Measurements from ENCODE around the gene HOXA5.

DNA sequence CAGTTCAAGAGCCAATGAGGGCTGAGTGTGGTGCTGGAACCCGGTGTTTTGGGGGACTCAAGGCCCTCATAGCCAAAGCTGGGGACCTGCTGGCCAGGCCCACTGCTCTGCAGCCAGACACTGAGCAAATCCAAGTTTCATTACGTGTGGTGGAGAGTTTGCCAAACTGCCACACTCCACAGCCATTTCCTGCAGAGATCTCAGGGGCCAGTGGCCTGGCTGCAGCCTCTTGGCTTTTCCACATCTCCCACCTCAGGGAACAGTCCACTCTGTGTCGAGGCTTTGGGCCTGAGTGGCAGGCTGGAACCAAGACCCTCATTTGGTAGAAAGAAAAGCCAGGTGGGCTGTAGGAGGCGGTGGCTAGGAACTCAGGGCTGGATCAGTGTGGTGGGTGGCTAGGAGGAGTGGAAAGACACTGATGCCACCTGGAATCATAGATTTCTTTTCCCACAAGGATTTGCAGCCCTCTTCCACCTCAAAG lies 38.4 kb upstream of the HOXA5 start:
- TF ChIP-seq, protein P1, sequence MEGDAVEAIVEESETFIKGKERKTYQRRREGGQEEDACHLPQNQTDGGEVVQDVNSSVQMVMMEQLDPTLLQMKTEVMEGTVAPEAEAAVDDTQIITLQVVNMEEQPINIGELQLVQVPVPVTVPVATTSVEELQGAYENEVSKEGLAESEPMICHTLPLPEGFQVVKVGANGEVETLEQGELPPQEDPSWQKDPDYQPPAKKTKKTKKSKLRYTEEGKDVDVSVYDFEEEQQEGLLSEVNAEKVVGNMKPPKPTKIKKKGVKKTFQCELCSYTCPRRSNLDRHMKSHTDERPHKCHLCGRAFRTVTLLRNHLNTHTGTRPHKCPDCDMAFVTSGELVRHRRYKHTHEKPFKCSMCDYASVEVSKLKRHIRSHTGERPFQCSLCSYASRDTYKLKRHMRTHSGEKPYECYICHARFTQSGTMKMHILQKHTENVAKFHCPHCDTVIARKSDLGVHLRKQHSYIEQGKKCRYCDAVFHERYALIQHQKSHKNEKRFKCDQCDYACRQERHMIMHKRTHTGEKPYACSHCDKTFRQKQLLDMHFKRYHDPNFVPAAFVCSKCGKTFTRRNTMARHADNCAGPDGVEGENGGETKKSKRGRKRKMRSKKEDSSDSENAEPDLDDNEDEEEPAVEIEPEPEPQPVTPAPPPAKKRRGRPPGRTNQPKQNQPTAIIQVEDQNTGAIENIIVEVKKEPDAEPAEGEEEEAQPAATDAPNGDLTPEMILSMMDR (IDR thresholded peaks at IDR 0.05) = no peak
- TF ChIP-seq POLR2A (IDR thresholded peaks at IDR 0.05) = no peak
